GOT3 (cell line): ENCODE data around the gene AMN1.
"Not testable (repeated sequence)": the region's sequence is repeated elsewhere in the genome, so short reads cannot be mapped to it uniquely, and the experiment has no call there.

Source experiments
- DNase-seq: peaks from one replicate; lab custom pipeline; 2025; ENCODE audit warnings: mixed read lengths; lab: John Stamatoyannopoulos, UW

AMN1 gene

DNA sequence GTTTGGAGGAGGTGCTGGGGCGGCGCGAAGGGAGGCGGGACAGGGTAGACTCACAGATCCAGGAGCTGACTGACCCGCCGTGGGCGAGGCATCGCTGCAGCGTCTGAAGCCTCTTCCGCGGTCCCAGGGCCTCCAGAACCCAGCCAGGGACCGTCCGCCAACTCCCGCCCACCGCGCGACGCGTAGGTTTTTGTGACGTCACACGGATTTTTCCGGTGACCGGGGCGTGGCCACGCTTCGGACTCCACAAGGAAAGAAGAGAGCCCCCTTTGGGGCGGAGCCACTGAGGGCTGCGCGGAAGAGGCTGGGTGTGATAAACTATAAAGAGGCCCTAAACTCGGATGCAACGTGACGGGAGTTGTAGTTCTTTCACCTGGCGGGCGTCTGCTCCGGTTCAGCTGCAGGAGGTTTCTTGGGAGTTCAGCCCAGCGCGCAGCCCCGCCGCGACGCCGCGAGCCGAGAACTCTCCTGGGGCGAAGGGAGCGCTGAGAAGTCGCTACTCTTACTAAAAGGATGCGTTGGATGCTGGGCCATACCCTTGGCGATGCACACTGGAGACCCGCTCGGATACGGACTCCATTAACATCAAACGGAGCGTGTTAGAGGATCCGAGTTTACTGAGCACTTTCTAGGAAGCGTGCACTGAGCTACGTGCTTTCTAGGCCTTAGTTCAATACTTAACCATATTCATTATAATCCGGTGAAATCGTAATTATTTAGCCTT lies at the start of gene AMN1:
AMN1 (minus strand) TSS at position 105 of the 724 bp plus-strand sequence; CDS start at position 92, 13 bp downstream.
- peak; percentile 97 for DNase-seq

DNA sequence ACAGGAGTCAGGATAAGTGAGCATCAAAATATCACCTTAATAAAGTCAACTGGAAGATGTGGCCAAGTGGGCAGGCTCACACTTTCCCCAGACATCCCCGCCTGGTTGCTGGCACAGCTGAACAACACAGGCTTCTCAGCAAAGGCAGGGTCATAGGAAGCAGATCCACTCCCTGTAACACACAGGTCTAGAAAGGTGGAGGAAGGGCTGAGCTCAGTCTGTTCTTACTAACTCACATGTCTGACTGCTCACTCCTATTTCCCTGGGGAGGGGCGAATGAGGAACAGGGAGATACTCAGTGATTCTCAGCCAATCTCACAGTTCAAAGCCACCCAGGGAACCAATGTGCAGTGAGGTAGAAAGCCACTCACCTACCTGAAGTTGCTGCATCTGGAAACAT lies 45.0 kb upstream of the AMN1 start:
- no peak for DNase-seq

DNA sequence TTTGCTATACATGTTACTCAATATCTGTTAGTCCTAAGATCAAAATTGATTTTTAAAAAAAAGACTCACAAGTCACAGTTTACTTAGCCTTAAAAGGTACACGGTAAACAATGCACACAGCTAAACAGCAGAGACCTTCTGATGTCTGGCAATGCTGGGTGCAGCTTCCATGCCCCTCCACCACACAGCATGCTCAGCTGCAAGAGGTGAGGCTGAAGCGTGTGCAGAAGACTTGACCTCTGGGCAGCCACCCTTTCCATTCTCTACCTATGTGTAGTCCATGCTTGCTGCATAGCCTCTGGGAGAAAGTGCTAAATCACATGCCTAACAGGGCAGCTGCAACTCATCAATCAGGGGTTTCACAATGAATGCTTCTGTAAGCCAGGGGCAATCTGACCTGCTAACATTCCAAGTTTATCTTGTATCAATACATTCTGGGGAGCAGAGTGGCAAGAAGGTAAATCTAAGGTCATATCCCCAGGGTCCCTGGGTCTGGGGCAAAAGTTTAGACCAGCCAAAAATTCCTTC lies 44.5 kb upstream of the AMN1 start:
- no peak for DNase-seq

DNA sequence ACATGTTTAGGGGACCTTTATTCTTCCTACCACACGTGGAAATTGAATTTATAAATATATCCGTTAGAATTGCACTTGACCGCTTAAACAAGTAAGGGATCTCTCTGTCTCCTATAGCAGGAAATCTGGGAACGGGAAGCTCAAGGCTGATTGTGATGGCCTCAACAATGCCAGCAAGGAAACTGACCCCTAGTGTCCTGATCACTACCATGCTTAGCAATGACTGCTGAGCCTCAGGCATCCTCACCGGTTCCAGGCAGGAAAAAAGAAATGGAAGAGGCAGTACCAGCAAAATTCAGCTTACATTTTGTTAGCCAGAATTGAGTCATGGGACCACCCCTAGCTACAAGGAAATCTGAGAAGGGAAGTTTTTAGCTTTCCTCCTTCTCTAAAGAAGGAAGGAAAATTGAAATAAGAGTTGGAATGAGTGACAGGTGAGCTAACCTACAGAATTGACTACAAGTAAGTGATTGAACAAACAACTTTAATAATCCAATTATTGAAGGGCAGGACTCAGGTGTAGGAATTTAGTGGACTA lies 43.9 kb upstream of the AMN1 start:
- DNase-seq: no peak

DNA sequence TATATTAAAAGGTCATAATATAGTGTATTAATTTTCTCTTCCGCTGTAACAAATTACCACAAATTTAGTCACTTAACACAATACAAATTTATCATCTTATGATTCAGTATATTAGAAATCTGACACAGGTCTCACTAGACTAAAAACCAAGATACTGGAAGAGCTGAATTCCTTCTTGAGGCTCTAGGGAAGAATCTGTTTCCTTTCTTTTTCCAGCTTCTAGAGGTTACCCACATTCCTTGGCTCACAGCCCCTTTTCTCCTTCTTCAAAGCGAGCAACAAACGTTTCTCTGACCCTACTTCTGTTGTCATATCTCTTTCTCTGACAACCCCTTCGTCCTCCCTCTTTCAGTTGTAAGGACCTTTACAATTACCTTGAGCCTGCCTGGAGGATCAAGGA lies 43.4 kb upstream of the AMN1 start:
- no peak for DNase-seq

DNA sequence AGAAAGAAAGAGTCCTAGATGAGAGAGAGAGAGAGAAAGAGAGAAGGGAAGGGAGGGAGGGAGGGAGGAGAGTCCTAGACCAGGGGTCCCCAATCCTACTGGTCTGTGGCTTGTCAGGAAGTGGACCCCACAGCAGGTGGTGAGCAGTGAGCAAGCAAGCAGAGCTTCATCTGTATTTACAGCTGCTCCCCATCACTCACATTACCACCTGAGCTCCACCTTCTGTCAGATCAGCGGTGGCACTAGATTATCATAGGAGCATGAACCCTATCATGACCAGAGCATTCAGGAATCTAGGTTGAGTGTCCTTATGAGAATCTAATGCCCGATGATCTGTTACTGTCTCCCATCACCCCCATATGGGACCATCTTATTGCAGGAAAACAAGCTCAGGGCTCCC lies 39.2 kb upstream of the AMN1 start:
- no peak for DNase-seq

DNA sequence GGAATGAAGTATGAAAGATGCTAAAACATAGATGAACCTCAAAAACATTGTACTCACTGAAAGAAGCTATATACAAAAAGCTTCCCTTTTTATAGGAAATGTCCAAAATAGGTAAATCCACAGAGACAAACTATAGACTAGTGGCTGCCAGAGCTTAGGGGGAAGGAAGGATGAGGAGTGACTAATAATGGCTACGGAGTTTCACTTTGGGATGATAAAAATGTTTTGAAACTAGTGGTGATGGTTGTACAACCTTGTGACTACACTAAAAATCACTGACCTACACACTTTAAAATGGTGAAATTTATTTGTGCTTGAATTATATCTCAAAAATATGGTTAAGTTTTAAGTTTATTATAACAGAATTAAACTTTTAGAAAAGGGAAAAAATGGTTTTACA lies 37.1 kb upstream of the AMN1 start:
- no peak for DNase-seq

DNA sequence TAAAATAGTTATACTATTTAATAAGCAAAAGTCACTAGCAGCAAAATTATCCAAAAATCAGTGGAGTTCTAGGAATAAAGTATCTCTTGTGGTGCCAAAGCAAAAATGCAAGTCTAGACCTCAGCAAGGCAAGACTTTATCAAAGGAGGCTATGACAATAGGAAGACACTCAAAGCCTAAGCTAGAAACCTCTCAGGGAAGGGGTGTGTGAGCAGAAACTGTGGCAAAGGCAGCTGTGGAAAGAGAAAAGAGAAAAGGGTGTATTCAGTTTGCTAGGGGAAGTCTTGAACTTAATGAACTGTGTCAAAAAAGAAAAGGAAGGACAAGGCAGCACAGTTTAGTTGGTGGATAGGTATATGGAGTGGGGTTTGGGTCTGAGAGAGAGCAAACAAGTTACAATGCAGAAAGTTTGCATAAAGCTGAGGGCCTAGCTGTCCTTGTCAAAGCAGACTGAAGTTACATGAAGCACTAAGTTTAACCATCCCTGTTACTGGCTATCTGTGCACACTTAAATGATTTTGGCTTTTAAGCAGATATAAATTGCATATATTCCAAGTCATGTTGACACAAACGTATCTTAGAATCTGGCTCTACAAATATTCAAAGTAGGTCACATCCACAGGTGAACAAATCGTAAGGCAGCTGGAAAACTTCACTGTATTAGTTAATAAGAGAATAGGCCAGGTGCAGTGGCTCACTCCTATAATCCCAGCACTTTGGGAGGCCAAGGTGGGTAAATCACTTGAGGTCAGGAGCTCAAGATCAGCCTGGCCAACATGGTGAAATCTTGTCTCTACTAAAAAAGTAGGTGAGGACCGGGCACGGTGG lies 31.0 kb upstream of the AMN1 start:
- DNase-seq: no peak

DNA sequence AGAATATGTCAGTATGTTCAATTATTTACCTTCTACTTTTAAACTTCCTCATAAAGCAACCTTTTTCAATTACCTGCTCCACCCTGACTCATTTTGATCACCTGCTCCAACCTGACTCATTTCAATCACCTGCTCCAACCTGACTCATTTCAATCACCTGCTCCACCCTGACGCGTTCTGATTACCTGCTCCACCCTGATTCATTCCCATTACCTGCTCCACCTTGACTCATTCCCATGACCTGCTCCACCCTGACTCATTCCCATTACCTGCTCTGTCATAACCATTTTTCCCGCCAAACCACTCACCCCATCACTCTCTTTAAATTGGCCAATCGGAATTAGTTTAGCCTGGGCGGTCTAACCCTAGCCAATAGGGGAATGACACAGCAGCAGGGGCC lies 29.5 kb upstream of the AMN1 start:
- not testable (repeated sequence) for DNase-seq

DNA sequence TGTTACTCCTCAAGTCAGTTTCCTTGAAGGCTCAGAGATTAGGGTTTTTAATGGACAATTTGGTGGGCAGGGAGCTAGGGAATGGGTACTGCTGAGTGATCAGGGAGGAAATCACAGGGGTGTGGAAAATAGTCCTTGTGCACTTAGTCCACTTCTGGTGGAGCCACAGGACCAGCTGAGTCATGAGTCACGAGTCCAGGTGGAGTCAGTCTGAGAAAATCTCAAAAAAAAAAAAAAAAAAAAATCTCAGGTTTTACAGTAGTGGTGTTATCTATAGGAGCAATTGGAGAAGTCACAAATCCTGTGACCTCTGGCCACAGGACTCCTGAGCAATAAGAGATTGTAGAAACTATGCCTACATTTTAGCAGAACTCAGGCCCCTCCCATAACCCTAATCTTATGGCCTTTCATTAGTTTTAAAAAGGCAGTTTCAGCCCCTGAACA lies 28.2 kb upstream of the AMN1 start:
- no peak for DNase-seq

DNA sequence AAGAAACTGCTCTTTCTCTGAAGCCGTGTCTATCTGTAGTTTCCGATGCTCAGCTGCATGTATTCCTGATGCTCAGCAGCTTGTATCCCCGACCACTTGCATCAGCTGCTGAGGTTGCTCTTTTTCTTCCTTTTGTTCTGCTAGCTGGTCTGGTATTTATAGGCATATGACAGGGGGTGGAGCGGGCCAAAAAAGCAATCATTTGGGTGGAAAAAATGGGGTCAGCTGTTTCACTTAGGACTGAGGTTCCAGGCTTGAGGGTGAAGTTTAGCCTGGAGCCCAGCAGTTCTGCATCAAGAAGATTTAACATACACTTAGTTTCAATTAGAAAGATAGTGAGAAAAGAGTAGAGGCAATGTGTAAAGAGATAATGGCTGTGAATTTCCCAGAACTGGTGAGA lies 23.6 kb upstream of the AMN1 start:
- no peak for DNase-seq

DNA sequence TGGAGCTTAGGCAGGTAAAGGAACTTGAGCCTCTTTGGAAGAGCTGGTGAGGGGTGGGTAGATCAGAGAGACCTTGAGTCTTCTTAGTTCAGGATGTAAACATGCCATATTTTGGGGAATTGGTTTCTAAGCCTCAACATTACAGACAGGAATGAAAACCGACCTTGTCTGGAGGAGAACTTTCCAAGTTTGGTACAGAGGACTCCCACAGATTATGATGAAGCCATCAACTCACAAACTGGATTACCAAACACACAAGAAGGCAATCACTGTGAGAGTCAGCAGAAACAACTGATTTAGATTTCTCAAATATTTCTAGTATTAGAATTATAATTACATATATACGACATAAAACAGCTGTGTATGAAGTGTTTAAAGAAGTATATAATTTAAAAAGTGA lies 22.3 kb upstream of the AMN1 start:
- DNase-seq: no peak

DNA sequence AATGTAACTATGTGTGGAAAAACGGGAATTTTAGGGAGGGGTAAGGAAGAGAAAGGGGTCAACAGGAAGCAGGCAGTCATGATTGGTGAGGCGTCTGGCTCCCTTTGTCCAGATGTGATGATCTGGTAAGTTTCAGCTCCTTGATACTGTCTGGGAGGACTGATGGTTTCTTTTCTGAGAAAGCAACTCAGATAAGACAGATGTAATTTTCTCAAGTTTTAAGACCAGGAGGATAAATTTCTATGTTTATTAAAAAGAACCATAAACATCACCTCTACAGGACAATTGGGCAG lies 21.9 kb upstream of the AMN1 start:
- DNase-seq: no peak

DNA sequence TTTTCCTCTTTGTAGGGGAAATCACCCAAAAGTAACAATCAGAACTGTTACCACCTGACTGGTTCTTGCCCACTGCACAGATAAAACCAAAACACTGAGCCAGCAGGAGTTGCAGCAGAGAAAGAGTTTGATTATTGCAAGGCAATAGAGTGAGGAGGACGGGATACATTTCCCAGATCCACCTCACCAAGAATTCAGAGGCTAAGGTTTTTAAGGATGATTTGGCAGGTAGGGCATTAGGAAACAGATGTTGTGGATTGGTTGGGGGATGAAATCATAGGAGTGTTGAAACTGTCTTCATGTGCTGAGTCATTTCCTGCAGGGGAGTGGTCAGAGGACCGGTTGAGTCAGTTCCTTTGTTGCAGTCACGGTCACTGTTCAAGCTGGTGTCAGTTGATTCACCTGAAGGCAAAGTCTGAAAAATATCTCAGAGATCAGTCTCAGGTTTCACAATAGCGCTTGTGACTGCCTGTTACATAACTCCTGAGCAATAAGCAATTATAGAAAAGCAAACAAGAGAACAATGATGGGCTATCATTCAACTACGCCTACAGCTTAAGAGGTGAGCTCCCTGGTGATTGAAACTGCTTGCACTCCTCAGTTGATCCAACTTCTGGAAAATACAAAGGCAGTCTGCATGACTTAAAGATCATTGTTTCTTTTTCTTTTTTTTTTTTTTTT lies 20.3 kb upstream of the AMN1 start:
- no peak for DNase-seq

DNA sequence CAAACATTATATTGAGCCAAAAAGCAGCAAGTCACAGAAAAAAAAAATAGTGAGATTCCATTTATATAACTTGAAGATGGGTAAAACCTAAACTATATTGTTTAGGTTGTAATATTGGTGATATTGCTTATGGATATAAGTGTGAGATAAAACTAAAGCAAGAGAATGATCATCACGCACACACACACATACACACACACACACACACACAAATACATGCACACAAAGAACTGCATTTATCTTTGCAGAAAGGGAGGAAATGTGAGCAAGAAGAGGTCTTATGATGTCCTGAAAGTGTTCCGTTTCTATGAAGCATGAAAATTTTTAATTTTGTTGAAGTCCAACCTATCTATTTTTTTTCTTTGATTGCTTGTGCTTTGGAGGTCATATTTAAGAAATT lies 16.4 kb upstream of the AMN1 start:
- DNase-seq: no peak

DNA sequence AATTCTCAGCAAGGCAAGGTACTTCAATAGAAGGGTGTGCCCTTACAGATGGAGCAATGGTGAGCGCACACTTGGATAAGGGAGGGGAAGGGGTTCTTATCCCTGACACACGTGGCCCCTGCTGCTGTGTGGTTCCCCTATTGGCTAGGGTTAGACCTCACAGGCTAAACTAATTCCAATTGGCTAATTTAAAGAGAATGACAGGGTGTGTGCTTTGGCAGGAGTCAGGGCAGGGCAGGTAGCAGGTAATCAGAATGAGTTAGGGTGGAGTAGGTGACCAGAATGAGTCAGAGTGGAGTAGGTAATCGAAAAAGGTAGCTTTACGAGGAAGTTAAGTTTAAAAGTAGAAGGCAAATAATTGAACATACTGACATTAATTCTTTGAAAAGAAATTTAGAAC lies 15.5 kb upstream of the AMN1 start:
- DNase-seq: not testable (repeated sequence)

DNA sequence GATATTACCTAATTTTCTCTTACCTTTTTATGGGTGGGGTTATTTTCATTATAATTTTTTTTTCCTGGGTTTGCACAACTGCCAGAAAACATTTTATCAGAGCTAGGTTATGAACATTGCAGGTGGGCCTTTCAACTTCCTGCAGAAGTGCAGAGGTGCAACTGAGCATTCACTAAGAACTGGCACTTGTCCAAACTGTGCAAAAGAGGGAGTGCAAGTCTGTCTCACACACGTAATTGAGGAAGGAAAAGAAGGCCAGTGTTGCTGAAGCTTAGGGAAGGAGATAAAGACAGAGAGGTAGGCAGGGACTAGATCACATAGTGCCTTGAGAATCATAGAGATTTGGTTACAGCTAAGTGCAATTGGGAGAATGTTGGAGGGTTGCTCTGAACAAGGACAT lies 14.1 kb upstream of the AMN1 start:
- no peak for DNase-seq

DNA sequence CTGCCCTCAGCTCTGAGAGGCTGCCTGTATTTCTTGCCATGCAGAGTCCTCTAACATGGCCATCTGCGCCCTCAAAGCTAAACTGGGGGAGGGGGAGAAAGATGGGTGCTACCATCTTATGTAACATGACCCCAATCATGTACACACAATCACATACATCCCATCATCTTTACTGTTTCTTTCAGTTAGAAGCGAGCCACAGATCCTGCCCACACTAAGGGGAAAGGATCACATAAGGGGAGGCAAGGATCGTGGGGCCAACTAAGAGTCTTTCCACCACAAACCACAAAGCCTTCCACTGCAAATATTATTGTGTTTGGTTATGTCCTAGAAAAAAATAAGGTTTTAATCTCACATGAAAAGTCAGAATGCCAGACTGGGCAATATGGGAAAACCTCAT lies 11.8 kb upstream of the AMN1 start:
- DNase-seq: no peak

DNA sequence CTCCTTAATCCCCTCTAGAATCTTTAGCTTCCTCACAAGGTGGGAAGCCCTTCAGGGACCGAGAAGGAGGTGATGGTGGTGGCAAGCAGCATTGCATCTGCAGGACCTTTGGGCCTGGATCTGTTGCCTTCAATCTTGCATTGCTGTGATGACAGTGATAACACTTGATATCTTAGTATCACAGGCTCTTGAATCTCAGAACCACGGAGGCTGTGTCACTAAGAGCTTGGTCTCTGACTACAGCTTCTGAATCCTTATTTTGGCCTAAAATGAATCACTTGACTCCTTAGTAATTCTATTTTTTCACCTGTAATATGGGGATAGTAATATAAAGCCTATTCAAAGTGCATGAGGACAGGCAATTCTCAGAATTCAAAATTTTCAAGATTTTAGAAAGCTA lies 8.9 kb upstream of the AMN1 start:
- DNase-seq: no peak

DNA sequence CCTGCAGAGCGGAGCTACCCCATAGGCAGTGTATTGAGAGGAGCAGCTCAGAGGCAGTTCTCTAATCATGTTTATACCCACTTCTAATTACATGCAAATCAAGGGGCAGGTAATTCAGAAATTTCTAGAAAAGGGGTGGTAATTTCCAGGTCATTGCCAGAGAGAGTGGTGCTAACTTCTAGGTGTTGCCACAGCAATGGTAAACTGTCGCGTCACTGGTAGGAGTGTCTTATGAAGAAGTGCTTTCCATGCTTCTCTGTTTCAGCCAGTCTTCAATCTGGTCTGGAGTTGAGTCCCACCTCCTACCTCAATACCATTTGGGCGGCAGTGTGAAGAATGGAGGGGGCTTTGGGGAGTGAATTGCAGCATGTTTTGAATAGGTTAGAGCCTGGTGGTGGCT lies 8.5 kb upstream of the AMN1 start:
- no peak for DNase-seq

DNA sequence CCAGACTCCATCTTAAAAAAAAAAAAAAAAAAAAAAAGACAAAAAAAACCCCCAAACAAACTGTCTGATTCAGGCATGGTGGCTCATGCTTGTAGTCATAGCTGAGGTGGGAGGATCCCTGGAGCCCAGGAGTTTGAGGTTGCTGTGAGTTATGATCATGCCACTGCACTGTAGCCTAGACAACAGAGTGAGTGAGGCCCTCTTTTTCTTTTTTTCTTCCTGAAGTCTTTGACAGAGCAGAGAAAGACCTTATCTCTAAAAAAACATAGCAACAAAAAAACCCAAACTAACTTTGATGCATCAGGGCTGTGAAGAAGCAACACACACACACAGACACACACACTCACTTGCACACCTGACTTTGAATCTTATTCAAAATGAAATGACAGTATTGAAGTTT lies 7.7 kb upstream of the AMN1 start:
- DNase-seq: peak; percentile 28

DNA sequence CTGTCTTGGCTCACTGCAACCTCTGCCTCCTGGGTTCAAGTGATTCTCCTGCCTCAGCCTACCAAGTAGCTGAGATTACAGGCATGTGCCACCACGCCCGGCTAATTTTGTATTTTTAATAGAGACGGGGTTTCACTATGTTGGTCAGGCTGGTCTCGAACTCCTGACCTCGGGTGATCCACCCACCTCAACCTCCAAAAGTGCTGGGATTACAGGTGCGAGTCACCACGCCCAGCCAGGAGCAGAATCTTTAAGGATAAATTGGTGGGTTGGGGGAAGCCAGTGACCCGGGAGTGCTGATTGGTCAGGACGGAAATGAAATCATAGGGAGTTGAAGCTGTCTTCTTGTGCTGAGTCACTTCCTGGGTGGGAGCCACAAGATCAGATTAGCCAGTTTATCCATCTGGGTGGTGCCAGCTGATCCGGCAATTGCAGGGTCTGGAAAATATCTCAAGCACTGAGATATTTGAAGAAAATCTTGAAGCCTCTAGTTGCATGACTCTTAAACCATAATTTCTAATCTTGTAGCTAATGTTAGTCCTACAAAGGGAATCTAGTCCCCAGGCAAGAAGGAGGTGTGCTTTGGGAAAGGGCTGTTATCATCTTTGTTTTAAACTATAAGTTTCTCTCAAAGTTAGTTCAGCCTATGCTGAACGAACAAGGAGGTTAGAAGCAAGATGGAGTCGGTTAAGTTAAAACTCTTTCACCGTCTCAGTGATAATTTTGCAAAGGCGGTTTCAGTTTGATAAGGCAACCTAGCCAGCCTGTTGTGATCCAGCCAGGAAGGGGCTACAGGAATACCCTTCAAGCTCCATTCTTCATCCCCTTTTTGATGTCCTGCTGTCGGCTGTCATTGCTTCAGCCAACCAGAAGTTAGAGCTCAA lies 5.0 kb upstream of the AMN1 start:
- DNase-seq: not testable (repeated sequence)
